Epidermal melanocyte (primary cell): ENCODE results near the gene CPED1.
"Not testable (repeated sequence)": the region's sequence is repeated elsewhere in the genome, so short reads cannot be mapped to it uniquely, and the experiment has no call there.

Source experiments
- DNase-seq: peaks from one replicate; pipeline ENCODE4 v3.0.0; 2011; ENCODE audit warnings: low spot score; ENCODE audit not compliant: insufficient read length

CPED1 gene

DNA sequence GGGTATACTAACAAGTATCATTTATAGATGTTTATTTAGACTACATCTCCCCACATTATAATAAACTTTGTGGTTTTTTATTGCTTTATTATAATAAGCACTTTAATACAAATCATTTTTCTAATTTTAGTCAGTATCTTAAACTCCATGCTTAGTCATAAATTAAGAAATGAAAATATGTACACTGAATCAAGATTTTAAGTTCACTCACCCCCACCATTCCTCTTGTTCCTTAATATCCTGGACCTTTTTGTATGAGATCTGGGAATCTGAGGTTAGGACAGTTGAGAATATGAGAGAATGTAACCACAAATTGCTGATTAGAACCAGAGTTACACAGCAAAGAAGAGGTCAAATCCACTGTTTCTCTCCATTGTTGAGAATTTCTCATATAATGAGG is 246.7 kb downstream of the CPED1 start:
- no peak for DNase-seq

DNA sequence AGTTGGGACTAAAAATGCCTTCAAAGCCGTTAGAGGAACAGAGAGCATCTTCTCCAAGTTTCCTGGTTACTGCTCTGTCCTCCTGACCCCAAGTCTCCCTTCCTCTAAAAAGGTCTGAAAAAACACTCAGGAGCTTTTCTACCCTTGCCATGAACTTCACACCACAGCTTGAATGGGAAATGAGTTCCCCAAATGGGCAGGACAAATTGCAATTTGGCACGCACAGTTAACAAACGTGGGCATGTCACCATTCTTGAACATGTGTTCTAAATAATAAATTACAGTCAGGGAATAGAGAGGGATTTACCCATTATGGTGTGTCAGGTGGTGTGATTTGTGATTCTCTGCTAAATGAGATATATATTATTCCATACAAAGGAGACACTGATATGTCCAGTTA is 249.1 kb downstream of the CPED1 start:
- no peak for DNase-seq

DNA sequence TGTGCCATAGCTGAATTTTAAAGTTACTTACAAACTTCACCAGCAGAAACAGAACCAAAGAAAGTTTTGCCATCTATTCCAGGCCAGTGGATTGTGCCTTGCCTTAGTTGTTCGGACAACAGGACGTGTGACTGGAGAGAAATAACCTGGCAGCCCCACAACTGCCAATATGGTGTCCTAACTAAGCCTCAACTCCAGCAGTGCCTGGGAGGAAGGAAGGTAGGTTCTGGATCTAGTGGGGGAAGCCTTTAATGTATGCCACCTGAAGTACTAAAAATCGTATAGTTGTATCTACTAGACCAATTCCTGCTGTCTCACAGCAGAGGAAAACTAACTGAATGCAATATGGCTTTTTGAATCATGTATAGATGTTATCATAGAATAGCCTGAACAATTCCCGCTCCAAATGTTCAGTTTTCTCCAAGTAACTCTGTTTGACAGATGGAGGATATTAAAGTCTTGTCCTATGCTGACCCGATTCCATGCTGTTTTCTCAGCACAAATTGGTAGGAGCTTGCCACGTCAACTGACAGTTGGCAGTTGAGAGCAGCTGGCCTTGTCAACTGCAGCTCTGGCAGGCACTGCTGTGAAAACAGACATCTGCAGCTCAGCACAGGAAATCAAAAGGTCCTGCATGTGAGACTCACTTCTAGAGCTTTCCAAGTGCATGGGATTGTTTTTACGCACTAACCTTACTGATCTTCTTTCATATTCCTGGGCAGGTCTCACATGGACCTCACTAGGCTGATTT is 255.8 kb downstream of the CPED1 start:
- no peak for DNase-seq

GRCh38 chr7:121251367-121251766 is 262.9 kb downstream of the CPED1 start:
- DNase-seq, result not testable (repeated sequence)

- DNase-seq, result not testable (repeated sequence)
These were observed 264.2 kb downstream of the CPED1 start for GRCh38 chr7:121252523-121253235.

DNA sequence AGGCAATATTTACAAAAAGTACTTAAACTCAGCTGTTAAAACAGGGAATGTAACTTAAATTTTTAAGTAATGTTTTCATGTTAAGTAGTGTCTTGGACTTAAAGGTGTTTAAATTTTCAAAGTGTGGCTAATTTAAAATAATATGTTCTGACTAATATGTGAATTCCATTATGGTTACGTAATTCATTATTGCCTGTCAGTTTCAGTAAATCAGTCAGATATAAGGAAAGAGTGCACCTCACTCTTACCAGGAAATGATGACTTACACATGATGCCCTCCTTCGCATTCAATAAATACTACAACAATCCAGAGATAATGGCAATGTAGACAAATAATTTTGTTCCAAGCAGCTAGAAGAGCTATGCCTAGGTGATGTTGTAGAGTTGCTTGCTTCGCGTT is 271.3 kb downstream of the CPED1 start:
- no peak for DNase-seq

- no peak for DNase-seq
These were observed 272.8 kb downstream of the CPED1 start for GRCh38 chr7:121261207-121261884.

DNA sequence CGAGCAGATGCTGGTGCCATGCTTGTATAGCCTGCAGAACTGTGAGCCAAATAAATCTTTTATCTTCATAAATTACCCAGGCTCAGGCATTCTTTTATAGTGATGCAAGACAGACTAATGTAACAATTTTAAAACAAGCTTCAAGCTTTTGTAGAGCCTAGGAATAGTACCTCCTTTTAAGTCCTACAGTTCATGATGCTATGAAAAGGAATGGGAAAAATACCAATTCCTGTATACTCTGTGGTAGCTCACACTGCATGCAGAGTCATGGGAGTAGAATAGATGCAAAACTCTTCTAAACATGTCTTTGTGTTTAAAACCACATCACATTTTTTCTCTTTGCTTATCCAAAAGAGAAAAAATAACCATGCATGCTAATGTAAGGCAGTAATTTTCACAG is 273.7 kb downstream of the CPED1 start:
- DNase-seq, result no peak

GRCh38 chr7:121262969-121263368 is 274.5 kb downstream of the CPED1 start:
- no peak for DNase-seq

DNA sequence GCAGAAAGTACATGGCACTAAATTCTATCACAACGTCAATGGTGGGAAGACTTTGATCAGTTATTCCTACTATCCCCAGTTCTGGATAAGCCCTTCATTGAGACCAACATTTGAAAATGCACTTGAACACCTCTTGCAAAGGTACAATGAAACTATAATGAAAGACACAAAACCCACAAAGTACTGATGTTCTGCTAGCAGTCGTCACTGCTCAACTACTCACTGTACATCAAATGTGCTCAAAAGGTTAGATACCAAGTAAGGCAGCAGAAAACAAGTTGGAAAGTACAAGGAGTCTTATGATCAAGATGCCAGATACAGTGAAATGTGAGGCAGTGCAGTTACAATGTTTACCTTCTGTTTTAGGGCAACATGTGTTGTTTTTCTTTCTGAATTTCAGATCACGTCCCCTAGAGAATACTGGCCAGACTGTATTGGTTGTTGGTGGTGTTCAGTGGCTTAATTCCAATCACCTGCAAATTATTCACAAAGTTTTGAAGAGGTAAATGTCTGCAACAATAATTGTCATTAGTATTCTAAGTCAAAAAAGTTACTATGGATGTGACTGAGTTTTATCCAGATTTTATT is 277.9 kb downstream of the CPED1 start:
- no peak for DNase-seq

- DNase-seq, result no peak
These were observed 279.1 kb downstream of the CPED1 start for GRCh38 chr7:121267612-121268011.

GRCh38 chr7:121269798-121270197 is 281.3 kb downstream of the CPED1 start:
- no peak for DNase-seq

DNA sequence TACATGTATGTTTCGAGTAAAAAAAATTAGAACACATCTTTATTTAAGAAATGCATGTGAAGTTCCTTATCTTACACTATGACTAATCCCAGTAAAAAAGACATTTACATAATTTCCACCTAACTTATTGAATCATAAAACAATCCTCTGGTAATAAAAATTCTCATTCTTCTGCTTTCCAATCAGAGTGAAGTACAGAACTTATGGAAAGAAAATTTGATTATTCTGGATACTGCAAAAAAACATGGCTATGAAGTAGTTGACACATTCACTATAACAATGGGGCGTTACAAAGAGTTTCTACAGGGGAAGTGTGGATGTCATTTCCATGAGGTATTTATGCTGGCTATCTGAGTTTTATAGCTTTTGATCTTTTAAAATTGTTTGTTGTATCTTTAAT is 282.6 kb downstream of the CPED1 start:
- DNase-seq, result no peak

- no peak for DNase-seq
These were observed 283.4 kb downstream of the CPED1 start for GRCh38 chr7:121271916-121272315.

GRCh38 chr7:121272676-121273075 is 284.2 kb downstream of the CPED1 start:
- DNase-seq, result no peak

GRCh38 chr7:121273467-121274167 is 285.1 kb downstream of the CPED1 start:
- DNase-seq, result no peak

DNA sequence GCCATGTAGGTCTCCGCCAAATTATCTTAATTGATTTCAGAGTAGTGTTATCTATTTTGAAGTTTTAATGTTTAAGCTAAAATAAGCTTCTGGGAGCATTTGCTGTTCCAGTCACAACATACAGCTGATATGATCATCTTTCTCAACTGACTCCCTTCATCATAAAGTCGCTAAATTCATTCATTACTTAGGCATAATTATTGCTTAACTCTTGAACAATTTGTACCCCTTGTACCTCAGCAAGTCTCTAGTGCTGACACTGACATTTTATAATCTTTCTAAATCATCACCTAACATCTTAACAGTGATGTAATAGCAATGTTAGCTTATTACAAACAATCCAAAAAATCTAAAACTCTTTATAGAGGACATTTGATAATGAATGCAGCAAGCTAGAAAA is 286.0 kb downstream of the CPED1 start:
- DNase-seq, result no peak

DNA sequence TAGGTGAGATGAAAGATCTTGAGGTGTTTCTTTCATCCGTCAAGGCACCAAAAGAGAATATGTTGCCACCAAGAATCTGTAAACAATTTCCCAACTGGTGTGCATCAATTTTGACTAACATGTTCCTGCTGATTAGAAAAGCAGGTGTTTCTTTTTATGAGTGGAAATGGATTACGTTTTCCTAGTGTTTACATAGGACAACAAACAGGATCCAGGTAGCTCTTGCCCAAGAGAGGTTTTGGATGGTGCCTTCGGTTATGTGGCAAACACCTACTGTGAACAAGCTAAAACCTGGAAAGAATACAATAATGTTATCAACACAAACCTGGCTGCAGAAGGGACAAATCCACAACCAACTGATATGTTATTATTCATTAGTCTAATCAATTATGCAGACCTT is 286.7 kb downstream of the CPED1 start:
- no peak for DNase-seq

GRCh38 chr7:121276313-121276712 is 287.8 kb downstream of the CPED1 start:
- DNase-seq, result no peak

GRCh38 chr7:121278120-121279021 is 289.9 kb downstream of the CPED1 start:
- DNase-seq, result no peak
